ENCODE data around the gene USH2A. TPM values are rescaled to one million over a fixed set of nuclear protein-coding genes. Genes with fewer than 3 reads are reported as not detected.

USH2A gene
- total RNA-seq, 2 experiments from 2014 or later = not detected

DNA sequence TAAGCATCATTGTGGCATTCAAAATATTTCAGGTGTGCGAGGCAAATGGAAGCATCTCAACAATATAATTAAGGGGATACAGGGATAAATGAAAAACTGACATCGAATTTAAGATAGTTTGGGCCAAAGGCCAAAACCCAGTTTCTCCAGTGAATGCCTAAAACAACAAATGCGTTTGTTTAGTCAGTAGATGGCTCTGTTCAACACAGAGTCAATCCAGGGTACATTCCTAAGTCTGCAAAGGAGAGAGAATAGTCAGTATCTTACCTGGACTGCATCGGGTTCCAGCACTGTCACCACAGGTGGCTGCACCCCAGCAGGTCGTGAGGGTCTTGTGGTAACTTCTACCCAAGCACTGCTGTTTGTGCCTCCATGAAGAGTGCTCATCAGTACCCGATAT is 535.1 kb downstream of the USH2A start:
- H3K36me3 Mint-ChIP-seq (ENCODE audit: low read depth) = no peaks in the 10 kb centered on the region
- no peak for ATAC-seq (ENCODE audit: poor library complexity)
- Histone ChIP-seq H3K4me1 (ENCODE audit: insufficient read depth, low read length) (no peaks in the 10 kb centered on the region), H3K9me3 (ENCODE audit: control insufficient read depth in 1 of 2, insufficient read depth in 1 of 2, low read length in 2 of 2) (no peaks in the 10 kb centered on the region), H3K4me3 (ENCODE audit: low read length) (no peak overlapping the region), H3K36me3 (ENCODE audit: insufficient read depth, low read length) (no peaks in the 10 kb centered on the region), H3K27me3 (ENCODE audit: control insufficient read depth in 1 of 2, insufficient read depth in 2 of 2, low read length in 2 of 2) (no peaks in the 10 kb centered on the region), H3K27ac (ENCODE audit: low read depth in 1 of 2, low read length in 2 of 2) (no peak overlapping the region)
- ChIA-PET POLR2A (no interaction called here), CTCF (no interaction called here)
- H3K9me3 Mint-ChIP-seq = no peaks in the 10 kb centered on the region
- TF ChIP-seq, protein P1, sequence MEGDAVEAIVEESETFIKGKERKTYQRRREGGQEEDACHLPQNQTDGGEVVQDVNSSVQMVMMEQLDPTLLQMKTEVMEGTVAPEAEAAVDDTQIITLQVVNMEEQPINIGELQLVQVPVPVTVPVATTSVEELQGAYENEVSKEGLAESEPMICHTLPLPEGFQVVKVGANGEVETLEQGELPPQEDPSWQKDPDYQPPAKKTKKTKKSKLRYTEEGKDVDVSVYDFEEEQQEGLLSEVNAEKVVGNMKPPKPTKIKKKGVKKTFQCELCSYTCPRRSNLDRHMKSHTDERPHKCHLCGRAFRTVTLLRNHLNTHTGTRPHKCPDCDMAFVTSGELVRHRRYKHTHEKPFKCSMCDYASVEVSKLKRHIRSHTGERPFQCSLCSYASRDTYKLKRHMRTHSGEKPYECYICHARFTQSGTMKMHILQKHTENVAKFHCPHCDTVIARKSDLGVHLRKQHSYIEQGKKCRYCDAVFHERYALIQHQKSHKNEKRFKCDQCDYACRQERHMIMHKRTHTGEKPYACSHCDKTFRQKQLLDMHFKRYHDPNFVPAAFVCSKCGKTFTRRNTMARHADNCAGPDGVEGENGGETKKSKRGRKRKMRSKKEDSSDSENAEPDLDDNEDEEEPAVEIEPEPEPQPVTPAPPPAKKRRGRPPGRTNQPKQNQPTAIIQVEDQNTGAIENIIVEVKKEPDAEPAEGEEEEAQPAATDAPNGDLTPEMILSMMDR (IDR thresholded peaks at IDR 0.05) = no peak
- DNase-seq = no peak
- no peak overlapping the region for H3K4me3 Mint-ChIP-seq
- H3K4me1 Mint-ChIP-seq (ENCODE audit: low read depth) = no peaks in the 10 kb centered on the region
- H3K27ac Mint-ChIP-seq = no peak overlapping the region
- intact Hi-C loops (cut with DNase I, micrococcal nuclease) = no loop called here
- H3K27me3 Mint-ChIP-seq = no peaks in the 10 kb centered on the region

DNA sequence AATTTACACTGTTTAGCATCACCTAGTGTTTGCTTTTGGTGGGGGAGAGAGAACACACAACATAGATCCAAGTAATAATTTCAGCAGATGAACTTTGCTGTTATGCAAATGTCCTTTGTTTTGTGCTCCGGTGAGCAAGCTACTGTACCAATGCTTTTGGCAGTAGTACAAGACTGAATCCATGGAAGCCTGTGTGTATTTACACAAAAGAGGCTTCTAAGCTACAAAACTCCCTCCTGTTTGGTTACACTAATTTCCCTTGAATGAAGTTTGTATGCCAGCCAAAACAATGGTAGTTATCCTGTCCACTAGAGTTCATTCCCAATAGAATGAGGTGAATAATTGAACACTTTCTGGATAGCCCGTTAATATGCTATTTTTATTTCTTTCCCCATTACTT is 535.6 kb downstream of the USH2A start:
- TF ChIP-seq, protein P1 (IDR thresholded peaks at IDR 0.05) = no peak
- no peak for ATAC-seq (ENCODE audit: poor library complexity)
- intact Hi-C loops (cut with DNase I, micrococcal nuclease) = no loop called here

DNA sequence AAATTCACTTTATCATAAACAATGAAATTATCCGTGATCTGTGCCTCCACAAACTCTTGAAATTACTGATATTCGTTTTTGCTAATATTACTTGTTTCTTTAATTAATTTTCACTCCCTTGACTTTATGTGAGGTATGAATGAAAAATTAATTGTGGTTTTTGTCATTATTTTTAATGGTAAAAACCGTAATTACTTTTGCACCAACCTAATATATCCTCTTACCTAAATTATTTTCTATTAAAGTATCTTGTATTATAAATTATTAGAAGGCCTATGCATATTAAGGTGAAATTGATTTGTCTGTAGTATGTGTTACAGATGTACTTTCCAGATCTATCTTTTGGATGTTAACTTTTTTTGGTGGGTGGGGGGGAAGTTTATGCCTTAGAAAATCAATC is 540.2 kb downstream of the USH2A start:
- ATAC-seq (ENCODE audit: poor library complexity) = no peak

More for the DNA sequence above, 535.6 kb downstream of the USH2A start:
- Histone ChIP-seq H3K9me3 (ENCODE audit: control insufficient read depth in 1 of 2, insufficient read depth in 1 of 2, low read length in 2 of 2) (no peaks in the 10 kb centered on the region), H3K4me3 (ENCODE audit: low read length) (no peak overlapping the region), H3K4me1 (ENCODE audit: insufficient read depth, low read length) (no peaks in the 10 kb centered on the region), H3K27me3 (ENCODE audit: control insufficient read depth in 1 of 2, insufficient read depth in 2 of 2, low read length in 2 of 2) (no peaks in the 10 kb centered on the region), H3K36me3 (ENCODE audit: insufficient read depth, low read length) (no peaks in the 10 kb centered on the region), H3K27ac (ENCODE audit: low read depth in 1 of 2, low read length in 2 of 2) (no peak overlapping the region)
- no peak overlapping the region for H3K27ac Mint-ChIP-seq
- H3K36me3 Mint-ChIP-seq (ENCODE audit: low read depth) = no peaks in the 10 kb centered on the region
- CTCF ChIA-PET = no interaction called here
- no peak for DNase-seq
- H3K4me3 Mint-ChIP-seq = no peak overlapping the region
- no peaks in the 10 kb centered on the region for H3K4me1 Mint-ChIP-seq (ENCODE audit: low read depth)
- POLR2A ChIA-PET = no interaction called here
- H3K27me3 Mint-ChIP-seq = no peaks in the 10 kb centered on the region
- no peaks in the 10 kb centered on the region for H3K9me3 Mint-ChIP-seq

More for the DNA sequence above, 540.2 kb downstream of the USH2A start:
- intact Hi-C loops (cut with DNase I, micrococcal nuclease) = no loop called here
- ChIA-PET CTCF (no interaction called here), POLR2A (no interaction called here)
- Histone ChIP-seq H3K27ac (ENCODE audit: low read depth in 1 of 2, low read length in 2 of 2) (no peak overlapping the region), H3K27me3 (ENCODE audit: control insufficient read depth in 1 of 2, insufficient read depth in 2 of 2, low read length in 2 of 2) (no peaks in the 10 kb centered on the region), H3K36me3 (ENCODE audit: insufficient read depth, low read length) (no peaks in the 10 kb centered on the region), H3K4me3 (ENCODE audit: low read length) (no peak overlapping the region), H3K4me1 (ENCODE audit: insufficient read depth, low read length) (no peaks in the 10 kb centered on the region), H3K9me3 (ENCODE audit: control insufficient read depth in 1 of 2, insufficient read depth in 1 of 2, low read length in 2 of 2) (peaks cover 0 to 6% of the 10 kb centered on the region in 2 experiments)
- no peak for DNase-seq
- H3K27me3 Mint-ChIP-seq = no peaks in the 10 kb centered on the region
- no peak overlapping the region for H3K4me3 Mint-ChIP-seq
- no peaks in the 10 kb centered on the region for H3K36me3 Mint-ChIP-seq (ENCODE audit: low read depth)
- no peak overlapping the region for H3K27ac Mint-ChIP-seq
- TF ChIP-seq, protein P1 (IDR thresholded peaks at IDR 0.05) = no peak
- H3K9me3 Mint-ChIP-seq = peaks cover 4% of the 10 kb centered on the region
- H3K4me1 Mint-ChIP-seq (ENCODE audit: low read depth) = no peaks in the 10 kb centered on the region
